ENCODE data around the gene PTPN2.

DNA sequence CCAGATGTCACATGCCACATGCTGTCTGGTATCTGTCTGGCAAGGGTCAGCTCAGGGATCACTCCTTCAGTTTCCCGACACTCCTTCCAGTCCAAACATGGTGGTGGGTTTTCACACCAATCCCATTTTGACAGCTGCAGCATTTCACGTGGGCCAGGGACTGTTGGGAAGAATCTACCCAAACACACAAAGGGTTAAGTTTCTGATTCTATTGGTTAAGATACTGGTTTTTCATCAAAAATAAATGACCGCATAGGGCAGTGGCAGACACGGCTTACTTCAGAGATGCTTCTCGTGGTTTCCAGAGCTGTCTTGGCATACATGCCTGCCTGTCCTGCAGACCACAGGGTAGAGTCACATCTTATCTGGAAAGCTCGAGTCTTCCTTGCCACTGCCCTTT lies 101.5 kb downstream of the PTPN2 start:
- TF ChIP-seq EZH2 (IDR thresholded peaks at IDR 0.05) (no peak), POLR2AphosphoS5 (IDR thresholded peaks at IDR 0.05; ENCODE audit: borderline replicate concordance, low read depth, low read length) (no peak), FOXP2 (optimal IDR thresholded peaks at IDR 0.05; ENCODE audit: control extremely low read depth, extremely low read length, insufficient read depth) (no peak)

All from SK-N-MC (cell line).